DMS53 treated with DMSO at 0.1 percent for 48 hours (cell line): ENCODE data around the gene NRARP.

ENCODE experiments used
- DNase-seq: peaks from one replicate; lab custom pipeline; 2025; ENCODE audit not compliant: unreplicated experiment; lab: John Stamatoyannopoulos, UW

NRARP gene

DNA sequence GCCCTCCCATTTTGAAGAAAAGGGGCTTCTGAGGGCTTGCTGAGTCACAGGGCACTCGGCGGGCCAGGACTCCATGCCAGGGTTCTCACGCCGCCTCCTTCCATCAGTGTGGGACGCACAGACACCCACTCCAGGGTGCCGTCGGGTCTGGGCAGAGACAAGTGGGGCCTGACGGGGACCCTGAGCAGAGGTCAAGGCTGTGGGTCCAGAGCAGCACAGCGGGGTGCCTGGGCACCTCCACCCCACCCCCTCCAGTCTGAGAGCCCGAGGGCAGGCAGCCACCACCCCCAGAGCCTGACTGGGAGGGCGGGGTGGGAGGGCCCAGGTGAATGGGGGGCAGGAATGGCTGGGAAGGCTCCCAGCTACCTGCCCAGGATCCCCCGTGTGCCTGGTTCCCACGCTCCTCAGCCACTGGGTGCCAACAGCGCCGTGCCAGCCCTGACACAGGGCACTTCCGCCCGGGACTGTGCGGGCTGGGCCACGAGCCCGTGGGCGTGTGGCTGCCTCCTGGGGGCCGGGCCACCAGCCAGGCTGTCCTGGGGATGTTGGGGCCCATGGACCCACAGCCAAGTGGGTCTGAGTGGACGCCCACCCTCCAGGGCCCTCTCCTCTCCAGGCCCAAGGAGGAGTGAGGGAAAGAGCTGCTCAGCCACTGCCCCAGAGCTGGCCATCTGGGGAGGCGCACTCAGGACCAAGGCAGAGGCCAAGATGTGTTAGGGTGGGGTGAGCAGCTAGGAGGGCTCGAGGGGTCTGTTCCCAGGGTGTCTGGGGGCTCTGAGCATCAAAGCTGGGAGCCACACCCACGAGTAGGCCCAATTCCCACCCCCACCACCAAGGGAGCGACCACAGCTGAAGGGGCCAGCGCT, 10.1 kb upstream of the NRARP start:
- DNase-seq: no peak

DNA sequence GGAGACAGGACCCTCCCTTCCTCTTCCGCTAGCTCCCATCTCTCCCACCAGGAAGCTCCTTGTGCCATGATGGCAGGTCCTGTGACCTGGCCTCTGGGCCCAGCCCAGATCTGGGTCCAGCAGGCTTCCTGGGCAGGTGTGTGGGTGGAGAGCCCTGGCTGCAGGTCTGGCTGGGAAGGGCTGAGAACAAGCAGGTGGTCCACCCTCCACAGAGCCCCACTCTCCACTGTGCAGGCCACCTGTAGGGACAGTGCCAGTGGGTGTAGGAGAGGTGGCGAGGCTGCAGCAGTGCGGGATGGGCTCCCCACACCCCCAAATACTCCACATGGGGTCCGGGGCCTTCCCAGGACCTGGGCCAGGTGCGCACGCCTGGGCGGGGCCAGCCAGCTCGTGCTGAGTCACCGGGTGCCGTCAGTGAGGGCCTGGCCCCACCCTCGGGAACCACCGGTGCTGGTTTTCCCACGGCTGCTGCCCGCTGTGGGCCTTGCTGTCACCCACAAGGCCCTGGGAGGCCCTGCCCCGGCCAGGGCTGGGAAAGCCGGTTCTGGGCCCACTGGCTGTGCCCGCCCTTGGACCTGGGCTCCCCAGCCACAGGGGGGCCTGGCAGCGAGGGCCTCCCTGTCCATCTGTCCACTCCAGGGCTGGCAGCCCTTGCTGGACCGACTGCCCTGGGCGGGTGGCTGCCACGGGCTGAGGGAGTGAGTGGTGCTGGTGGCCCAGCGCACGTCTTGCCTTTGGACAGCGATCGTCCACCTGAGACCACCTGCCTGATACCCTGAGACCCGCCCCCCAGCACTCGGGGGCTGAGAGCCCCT, 9.3 kb upstream of the NRARP start:
- DNase-seq: peak; percentile 87

DNA sequence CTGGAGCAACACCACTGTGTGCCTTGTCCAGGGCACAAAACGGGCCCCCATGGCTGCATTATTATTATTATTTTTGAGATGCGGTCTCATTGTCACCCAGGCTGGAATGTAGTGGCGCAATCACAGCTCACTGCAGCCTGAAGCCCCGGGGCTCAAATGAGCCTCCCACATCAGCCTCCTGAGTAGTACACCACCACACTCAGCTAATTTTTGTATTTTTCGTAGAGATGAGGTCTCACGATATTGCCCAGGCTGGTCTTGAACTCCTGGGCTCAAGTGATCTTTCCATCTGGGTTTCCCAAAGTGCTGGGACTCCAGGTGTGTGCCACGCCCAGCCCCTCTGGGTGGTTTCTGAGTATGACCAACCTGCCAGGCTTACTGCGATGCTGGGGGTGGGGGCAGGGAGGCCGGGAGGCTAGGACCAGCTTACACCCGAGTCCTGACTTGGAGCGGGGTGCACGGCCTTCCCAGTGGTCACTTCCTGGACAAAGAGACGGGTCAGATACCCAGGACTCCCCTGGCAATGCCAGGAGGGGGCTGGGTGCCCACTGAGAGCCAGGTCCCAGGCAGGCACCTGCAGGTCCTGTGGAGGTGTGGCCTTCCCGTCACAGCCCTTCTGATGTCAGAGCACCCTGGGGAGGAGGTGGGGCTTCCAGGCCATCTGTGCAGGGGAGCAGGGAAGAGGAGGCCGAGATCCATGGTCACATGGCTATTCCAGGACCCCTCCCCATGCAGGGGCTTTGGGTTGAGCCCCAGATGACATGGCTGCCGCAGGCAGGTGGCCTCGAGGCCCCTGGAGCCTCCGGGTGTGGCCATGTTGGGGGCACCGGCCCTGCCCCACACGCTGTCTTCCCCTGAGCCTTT, 8.3 kb upstream of the NRARP start:
- peak; percentile 66 for DNase-seq

DNA sequence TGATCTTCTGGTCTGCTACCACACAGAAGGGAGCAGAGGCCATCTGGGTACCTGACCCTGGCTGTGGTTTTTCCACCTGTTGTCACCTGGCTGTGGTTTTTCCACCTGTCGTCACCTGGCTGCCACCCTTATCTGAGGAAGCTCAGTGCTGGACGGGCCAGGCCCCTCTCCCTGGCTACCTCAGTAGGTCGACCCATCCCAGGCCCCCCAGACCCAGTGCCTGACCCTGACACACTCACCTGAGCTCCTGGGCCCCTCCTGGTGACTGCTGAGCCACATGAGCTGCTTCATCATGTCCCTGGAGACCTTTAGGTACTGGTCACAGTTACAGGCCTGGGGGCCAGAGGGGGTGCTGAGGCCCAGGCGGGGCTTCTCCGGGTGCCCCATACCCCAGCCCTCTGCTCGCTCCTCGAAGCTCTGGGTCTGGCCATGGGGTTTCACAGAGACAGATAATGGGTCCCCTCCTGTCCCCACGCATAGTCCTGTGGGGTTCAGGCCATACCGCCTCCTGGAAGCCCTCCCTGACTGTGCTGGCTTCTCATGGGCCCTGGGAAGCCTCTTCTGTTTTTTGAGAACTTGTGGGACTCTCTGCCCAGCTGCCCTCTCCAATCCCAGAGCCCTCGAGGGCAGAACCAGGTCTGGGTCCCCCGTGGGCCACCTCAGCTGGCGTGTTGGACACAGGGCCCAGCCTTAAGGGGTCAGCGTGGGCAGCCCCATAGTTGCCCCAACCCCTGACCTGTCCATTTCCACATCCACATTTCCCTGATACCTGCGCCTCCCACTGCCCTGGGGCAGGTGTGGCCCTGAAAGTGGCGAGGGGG, 7.5 kb upstream of the NRARP start:
- no peak for DNase-seq

DNA sequence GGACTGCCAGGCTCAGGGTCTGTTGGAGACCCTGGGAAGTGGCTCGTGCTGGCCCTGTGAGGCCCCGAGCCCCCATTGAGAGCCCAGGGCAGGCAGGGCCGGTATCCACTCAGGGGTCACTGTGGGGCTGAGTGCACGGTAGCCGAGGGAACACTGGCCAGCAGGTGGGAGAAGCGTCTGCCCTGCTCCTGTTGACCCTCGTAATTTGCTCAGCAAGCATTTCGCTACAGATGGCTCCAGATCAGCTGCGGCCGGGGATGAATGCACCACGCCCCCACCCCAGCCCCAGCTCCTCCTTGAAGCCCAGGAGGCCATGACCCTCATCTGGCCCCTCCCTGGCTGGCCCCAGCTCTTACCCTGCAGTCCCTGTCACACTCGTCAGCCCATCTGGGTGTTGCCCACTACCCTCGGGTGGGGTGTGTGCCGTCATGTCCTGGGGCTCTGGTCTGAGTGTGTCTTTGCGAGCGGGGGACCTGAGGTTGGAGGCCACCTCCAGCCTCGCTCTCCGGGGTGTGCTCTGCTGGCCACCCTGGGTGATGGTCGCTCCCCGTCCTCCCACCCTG, 6.1 kb upstream of the NRARP start:
- DNase-seq: no peak

DNA sequence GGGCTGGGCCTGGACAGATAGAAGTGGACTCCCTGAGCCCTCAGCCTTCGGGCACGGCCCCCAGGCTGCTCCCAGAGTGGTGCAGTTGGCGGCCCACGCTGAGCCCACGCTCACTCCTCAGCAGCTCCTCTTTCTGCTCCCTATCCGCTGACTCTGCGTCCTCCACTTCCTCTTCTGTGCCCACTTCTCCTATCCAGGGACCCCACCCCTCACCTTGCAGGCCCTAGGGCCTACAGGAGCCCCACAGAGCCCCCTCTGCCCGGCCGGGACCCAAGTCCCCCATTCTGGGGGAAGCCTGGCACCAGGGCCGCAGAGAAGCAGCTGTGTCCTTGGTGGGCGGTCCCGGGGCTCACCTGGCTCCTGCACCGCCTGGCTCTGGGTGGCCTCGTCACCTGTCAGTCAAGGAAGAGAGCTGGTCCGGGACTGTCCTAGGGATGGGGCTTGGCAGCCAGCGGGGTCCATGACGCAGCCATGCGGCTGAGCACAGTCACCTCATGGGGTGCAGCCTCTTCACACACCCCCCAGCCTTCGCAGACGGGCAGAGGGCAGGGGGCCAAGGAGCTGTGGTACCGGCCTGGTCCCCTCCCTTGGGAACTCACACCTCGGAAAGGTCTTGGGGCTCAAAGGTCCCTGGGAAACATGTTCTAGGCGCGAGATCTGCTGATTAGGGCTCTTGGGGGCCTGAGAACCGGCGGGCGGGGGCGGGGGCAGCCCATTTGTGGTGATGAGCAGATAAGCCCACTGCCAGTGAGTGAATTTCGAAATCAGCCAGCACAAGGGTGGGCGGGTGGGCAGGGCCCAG, 5.4 kb upstream of the NRARP start:
- no peak for DNase-seq

DNA sequence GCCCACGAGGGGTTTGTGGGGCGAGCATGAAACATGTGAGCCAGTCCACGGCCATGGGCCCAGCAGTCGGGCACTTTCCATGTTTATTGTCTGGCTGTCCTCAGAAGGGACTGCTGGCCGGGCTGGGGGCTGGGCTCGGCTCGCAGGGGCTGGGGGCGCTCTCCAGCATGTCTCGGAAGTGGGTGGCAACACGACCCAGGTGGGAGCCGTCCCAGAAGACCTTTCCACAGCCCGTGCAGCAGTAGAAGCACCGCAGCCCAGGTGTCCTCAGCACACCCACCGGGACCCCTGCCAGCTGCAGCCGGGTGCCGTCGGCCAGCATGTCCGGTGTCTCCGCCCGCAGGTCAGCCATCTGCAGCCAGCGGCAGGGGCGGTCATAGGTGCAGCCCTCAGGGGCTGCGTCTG, 4.8 kb upstream of the NRARP start:
- DNase-seq: no peak

DNA sequence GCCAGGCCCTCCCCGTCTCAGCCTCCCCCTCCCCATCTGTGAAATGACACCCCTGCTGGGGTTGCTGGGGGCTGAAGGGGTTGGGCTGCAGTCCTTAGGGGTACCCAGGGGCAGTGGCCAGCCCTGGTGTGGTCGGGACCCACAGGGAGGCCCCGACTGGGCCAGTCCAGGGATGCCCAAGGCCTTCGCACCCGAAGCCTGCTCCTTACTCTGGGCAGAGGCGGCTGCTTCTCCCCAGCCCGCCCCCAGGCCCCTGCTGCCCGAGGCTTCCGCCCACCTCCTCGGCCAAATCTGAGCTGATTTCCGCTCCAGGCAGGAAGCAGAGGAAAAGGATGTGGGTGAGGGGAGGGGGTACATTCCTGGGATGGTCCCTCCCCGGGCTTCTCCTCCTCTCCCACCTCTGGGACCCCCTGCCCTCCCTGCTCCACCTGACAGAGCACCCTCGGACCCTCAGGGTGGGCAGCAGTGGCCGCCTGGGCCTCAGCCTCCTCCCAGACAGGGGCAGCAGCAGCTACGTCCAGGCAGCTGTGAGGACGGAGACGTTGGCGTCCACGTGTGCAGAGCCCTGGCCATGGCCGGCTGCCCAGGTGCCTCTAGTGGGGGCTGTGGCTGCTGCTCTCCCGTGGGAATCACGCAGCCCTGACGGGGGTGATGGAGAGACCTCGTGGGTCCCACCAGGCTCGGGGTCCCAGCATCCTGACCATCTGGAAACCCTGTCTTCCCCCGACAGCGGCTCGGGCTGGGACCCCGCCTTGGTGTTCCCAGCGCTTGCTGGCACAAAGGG, 4.2 kb upstream of the NRARP start:
- DNase-seq: no peak

DNA sequence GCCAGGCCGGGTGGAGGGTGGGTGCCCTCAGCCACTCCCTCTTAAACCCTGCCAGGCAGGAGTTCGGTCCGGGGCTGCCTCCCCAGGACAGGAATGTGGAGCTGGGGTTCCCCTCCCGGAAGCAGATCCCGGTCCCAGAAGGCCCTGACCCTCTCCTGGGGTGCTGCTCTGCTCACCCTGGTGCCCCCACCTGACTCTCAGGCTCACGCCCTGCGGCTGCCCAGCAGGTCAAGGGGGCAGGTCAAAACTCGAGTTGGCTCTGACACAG, 3.7 kb upstream of the NRARP start:
- DNase-seq: no peak

DNA sequence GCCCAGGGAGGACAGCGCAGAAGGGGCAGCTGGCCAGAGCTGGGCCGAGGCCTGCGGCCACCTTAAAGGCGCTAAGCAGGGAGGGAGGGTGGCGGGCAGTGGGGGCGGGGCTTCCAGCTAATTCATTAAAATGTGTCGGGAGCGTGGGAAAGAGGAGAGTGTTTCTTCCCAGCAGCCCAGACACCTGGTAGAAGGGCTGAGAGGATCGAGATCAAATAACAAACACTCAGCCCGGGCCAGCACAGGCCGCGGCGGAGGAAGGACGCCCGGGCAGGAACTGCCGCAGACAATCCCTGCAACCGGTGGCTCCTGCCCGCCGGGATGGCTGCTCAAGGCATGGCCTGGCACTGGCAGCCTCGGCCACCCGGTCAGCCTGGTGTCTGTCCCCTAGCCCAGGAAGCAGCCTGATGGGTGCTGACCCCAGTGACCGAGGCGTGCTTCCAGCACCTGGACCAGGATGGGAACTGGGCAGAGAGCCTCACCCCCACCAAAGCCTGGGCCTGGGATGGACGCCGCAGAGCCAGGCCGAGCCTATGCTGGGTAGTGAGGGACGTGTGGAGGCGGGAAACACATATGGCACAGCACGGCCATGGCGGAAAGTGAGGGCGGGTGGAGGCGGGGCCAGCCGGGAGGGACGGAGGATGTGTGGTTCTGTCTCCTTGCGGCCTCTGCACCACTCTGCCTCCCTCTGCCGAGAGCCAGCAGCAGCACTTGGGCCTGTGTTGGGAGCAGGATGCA, 3.2 kb upstream of the NRARP start:
- DNase-seq: peak; percentile 85

DNA sequence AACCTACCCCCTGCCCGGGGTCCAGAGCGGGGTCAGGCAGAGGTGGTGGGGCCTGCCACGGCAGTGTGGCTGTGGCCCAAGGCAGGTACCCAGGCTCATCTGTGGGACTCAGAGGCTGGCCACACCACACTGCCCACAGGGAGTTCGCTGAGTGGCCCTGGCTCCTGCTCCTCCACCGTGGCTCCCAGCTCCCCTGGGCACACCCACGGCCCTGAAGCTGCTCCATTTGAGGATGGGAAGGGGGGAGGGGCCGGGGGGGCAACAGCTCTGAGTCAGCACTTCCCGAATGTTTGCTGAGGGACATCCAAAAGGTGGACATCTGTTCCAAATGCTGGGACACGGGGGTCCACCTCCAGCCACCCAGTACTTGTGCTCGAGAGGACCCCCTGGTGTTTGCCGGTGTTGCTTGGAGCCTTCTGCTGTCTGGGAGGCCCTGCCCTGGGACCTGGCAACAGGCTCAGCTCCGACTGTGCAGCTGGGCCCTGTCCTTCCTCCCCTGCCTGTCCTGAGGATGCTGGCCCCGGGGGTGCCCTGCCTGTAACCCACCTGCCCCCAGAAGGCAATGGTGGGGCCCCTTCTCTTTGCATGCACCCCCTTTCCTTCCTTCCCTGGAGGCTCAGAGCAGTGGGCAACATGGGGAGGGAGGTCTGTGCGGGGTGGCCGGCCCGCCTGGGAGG, 2.5 kb upstream of the NRARP start:
- DNase-seq: no peak

DNA sequence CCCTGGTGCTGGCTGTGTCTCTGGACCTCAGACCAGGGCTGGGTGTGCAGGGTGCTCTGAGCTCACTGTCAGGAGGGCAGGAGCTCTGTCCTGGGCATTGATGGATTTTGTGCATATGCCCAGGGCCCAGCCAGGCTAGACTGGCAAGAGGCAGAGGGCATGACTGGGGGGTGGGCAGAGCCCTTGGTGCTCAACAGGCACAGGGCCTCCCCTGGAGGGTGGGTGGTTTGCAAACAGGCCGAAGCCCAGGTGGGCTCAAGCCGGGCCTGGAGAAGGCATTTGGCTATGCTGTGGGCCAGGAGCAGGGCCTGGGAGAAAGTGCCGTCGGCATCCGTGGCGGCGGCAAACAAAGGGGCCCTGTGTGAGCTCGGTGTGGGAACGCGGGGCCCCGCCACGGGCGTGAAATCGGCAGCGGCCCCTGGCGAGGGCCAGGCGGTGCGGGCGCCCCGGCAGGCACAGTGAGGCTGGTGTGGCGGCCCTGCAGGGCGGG, 1.9 kb upstream of the NRARP start:
- DNase-seq: no peak

DNA sequence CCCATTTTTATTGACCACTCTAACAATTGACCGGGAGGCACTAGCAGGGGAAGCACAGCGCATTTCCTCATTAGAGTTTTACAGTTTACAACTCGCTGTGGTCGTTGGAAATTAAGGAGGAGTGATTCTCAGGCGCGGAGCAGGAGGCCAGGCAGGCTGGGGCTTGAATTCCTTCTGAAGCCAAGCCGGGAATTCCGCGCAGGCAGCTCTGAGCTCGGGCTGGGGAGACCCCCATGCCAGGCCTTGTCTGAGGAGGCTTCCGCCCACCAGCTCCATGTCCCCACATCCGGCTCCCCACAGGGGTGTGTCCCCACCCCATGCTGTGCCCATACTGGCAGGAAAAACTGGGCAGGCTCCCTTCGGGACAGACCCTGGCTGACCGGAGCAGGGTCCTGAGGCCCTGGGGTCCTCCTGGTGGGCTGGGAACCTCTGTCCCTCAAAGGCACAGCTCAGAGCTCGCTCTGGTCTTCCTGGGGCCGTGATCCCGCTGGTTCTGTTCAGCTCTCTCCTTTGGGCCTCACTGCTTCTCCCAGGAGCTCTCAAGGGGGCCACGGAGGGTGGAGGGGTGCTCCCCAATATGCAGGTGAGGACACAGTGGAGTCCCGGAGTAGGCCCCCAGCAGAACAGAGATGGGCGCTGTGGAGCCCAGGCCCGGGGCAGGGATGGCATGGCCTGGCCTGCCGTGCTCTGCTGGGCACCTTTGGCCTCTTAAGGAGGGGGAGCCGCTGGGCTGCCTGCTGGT, 1.3 kb upstream of the NRARP start:
- DNase-seq: no peak

DNA sequence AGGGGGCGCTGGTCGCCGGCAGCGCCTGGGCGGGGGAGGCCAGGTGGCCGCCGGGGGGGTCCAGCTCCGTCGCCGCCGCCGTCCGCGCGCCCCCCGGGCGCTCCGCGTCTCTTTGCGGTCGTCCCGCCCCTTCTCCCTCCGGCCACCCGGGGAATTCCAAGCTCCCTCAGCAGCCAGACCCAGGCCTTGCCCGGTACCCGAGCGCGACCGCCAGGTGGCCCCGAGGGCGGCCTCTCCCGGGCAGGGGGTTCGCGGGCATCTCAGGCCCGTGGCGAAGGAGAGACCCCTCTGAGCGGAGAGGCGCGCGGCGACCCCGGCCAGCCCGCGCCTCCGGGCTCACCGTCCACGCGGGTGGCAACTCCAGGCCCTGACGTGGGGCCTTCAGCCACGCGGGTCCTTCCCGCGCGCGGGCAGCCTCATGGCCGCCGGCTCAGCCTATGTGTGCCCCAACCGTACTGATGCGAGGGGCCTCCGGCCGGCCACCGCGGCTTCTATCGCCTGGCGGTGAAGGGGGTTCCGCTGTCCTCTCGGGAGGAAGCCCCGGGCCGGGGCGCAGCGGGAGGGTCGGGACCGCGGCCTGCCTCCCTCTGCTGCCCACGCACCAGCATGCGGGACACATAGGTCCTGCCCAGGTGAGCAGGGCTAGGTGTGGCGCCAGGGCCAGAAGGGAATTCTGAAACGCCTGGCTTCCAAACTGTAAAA, 529 bp upstream of the NRARP start:
- peak; percentile 37 for DNase-seq

DNA sequence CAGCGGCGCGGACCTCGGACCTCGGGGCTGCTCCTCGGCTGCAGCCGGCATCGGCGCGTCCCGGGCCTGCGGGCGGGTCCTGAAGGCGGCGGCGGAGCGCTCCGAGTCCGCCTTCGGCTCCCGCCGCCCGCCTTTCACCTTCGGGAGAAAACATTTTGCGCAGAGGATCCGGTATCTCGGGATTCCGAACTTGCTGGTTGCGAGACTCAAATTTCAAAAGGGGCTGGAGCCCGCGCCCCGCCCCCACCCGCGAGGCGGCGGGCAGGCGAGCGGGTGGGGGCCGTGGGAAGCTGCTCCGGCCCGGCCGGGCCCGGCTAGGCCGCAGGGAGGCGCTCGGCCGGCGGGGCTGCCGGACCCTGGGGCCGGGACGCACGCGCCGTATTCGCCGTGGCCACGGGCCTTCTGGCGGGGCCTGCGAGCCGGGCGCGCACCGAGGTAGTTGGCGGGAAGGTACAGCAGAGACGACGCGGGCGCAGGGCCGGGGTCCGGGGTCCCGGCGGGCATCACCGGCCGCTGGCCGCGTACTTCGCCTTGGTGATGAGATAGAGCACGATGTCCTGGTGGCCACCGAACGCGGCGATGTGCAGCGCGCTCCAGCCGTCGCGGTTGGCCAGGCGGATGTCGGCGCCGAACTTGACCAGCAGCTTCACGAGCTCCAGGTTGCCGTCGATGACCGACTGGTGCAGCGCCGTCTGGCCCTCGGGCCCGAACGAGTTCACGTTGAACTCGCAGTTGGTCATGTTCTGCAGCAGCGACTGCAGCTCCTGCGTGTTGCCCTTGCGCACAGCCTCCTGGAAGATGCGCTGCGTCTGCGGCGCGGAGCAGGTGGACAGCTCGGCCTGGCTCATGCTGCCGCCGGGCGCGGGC, 757 bp downstream of the NRARP start:
- DNase-seq: peak; percentile 31
